ENCODE measurements around the gene IL11. TPM values are rescaled to one million over a fixed set of nuclear protein-coding genes. Genes with fewer than 3 reads are reported as not detected.
"Not testable (repeated sequence)": the region's sequence is repeated elsewhere in the genome, so short reads cannot be mapped to it uniquely, and the experiment has no call there.

IL11 gene
- total and polyA plus RNA-seq, 8 donors: 1.0 to 17.4 (median 1.3) TPM; not detected in 3

DNA sequence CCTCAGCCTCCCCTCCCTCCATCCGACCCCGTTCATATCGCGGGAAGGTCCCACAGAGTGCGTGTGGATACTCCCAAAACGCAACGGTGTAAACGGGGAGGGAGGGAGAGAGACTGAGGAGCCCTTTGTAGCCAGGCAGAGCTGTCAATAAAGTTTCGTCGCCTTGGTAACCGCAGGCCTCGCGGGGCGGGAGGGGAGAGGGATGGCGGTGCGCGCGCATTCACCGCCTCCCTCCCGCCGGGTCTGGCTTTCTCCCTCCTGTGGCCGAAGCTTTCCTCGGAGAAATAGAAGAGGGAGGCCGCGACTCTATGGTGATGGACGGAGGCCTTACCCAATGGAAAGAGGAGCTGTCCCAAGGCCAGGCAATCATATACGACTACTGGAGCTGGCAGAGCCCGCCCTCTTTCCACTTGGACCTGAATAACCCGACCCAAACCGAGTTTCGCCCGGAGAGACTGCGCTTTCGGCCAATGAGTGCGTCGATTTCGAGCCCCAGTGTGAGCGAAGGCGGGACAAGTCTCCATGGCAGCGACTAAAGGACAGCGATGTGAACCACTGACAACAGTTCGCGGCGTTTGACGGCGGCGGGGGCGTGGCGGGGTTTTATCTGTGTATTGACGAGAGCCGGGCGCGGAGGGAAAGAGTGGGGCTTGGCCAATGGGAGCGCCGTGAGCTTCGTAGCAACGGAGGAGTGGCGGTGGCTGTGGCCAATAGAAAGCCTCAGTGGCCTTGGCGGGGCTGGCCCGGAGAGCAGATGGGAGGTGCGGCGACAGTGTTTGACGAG lies 31.0 kb downstream of the IL11 start, which contains the start of gene KMT5C:
Gene KMT5C, plus strand, starts transcription at position 772 of the 784 bp plus-strand sequence. CDS start 2,061 bp downstream, outside the sequence.
- peak; percentile 100 for DNase-seq
- no peaks in the 10 kb centered on the region for H3K9me3 ChIP-seq
- peaks cover 12 to 26% (median 23%) of the 10 kb centered on the region in 4 donors for H3K36me3 ChIP-seq
- WGBS, 5 donors: 0 to 1% (median 0%) methylated on average over 25 to 63 of the region's 63 CpGs
- H3K4me1 ChIP-seq: peaks cover 17 to 36% (median 31%) of the 10 kb centered on the region in 4 donors
- H3K27ac ChIP-seq: peak within 1 kb of the TSS; percentile 83 to 97 (median 96)
- peaks cover 0 to 9% (median 0%) of the 10 kb centered on the region in 3 donors for H3K27me3 ChIP-seq
- intact Hi-C loops (cut with DNase I; ENCODE audit: low total_unique reads): no loop called here
- peak within 1 kb of the TSS; percentile 65 to 89 (median 78) for H3K4me3 ChIP-seq
- TF ChIP-seq, protein P1, sequence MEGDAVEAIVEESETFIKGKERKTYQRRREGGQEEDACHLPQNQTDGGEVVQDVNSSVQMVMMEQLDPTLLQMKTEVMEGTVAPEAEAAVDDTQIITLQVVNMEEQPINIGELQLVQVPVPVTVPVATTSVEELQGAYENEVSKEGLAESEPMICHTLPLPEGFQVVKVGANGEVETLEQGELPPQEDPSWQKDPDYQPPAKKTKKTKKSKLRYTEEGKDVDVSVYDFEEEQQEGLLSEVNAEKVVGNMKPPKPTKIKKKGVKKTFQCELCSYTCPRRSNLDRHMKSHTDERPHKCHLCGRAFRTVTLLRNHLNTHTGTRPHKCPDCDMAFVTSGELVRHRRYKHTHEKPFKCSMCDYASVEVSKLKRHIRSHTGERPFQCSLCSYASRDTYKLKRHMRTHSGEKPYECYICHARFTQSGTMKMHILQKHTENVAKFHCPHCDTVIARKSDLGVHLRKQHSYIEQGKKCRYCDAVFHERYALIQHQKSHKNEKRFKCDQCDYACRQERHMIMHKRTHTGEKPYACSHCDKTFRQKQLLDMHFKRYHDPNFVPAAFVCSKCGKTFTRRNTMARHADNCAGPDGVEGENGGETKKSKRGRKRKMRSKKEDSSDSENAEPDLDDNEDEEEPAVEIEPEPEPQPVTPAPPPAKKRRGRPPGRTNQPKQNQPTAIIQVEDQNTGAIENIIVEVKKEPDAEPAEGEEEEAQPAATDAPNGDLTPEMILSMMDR (IDR thresholded peaks at IDR 0.05): peak in 4 of 7 experiments; percentile 15 to 56 (median 36)
- no peak for TF ChIP-seq POLR2A (IDR thresholded peaks at IDR 0.05)
- TF ChIP-seq EP300 (IDR thresholded peaks at IDR 0.05): no peak
- TF ChIP-seq POLR2AphosphoS5 (IDR thresholded peaks at IDR 0.05): peak; percentile 11 to 99 (median 62)

GRCh38 chr19:55336101-55336500 lies 34.2 kb downstream of the IL11 start:
- Histone ChIP-seq H3K36me3 (no peaks in the 10 kb centered on the region), H3K4me1 (peaks cover 11 to 25% (median 22%) of the 10 kb centered on the region in 4 donors), H3K27ac (no peak overlapping the region), H3K4me3 (no peak overlapping the region), H3K9me3 (no peaks in the 10 kb centered on the region), H3K27me3 (peaks cover 0 to 26% (median 0%) of the 10 kb centered on the region in 3 donors)
- intact Hi-C loops (cut with DNase I; ENCODE audit: low total_unique reads): no loop called here
- DNase-seq: no peak
- TF ChIP-seq, protein P1 (IDR thresholded peaks at IDR 0.05): no peak
- TF ChIP-seq POLR2AphosphoS5 (IDR thresholded peaks at IDR 0.05) (no peak), EP300 (IDR thresholded peaks at IDR 0.05) (no peak), POLR2A (IDR thresholded peaks at IDR 0.05) (no peak)
- WGBS, 5 donors: 77 to 80% (median 79%) methylated on average over 7 of the region's 7 CpGs

DNA sequence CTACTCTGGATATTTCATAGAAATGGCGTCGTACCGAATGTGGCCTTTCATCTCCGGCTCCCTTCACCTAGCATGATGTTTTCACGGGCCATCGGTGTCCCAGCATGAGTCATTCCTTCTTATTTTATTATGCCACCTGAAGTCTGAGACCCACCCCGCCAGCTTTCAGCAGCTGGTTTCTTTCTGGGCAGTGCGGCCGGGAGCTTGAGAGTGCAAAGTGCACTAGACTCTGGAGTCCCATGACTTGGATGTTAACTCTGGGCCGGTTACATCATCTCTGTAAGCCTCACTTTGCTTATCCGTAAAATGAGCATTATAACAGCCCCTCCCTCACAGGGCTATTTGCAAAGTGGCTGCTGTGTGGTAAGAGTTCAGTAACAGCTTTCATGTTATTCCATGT lies 36.4 kb downstream of the IL11 start:
- WGBS, 5 donors: 54 to 68% (median 62%) methylated on average over 11 of the region's 11 CpGs
- Histone ChIP-seq H3K4me3 (no peak overlapping the region), H3K36me3 (no peaks in the 10 kb centered on the region), H3K27ac (no peak overlapping the region), H3K9me3 (no peaks in the 10 kb centered on the region), H3K27me3 (peaks cover 0 to 29% (median 0%) of the 10 kb centered on the region in 3 donors), H3K4me1 (peaks cover 0 to 8% (median 6%) of the 10 kb centered on the region in 4 donors)
- TF ChIP-seq, protein P1 (IDR thresholded peaks at IDR 0.05): no peak
- TF ChIP-seq POLR2A (IDR thresholded peaks at IDR 0.05) (no peak), POLR2AphosphoS5 (IDR thresholded peaks at IDR 0.05) (no peak), EP300 (IDR thresholded peaks at IDR 0.05) (no peak)
- peak; percentile 60 to 83 for DNase-seq
- intact Hi-C loops (cut with DNase I; ENCODE audit: low total_unique reads): no loop called here

DNA sequence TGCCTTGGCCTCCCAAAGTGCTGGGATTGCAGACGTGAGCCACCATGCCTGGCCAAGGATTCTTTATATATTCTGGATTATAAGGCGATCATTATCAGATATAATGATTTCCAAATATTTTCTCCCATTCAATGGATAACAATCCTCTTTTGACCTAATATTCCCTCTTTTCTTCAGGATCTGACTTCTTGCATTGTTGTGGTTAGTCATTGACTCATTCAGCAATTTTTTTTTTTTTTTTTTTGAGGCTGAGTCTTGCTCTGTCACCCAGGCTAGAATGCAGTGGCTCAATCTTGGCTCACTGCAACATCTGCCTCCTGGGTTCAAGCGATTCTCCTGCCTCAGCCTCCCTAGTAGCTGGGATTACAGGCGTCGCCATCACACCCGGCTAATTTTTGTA lies 40.5 kb downstream of the IL11 start:
- 82 to 90% (median 88%) methylated on average over 6 of the region's 6 CpGs for WGBS, 5 donors
- H3K27ac ChIP-seq; DNase-seq; H3K36me3 ChIP-seq; H3K9me3 ChIP-seq; H3K4me3 ChIP-seq; H3K4me1 ChIP-seq; intact Hi-C loops (cut with DNase I; ENCODE audit: low total_unique reads): not testable (repeated sequence)
- H3K27me3 ChIP-seq: peaks cover 0 to 25% (median 0%) of the 10 kb centered on the region in 3 donors

GRCh38 chr19:55328774-55329318 lies 41.4 kb downstream of the IL11 start:
- H3K4me3 ChIP-seq; H3K36me3 ChIP-seq; H3K9me3 ChIP-seq; intact Hi-C loops (cut with DNase I; ENCODE audit: low total_unique reads); H3K4me1 ChIP-seq; H3K27ac ChIP-seq: not testable (repeated sequence)
- peak in 1 of 2 donors; percentile 3 for DNase-seq
- H3K27me3 ChIP-seq: peaks cover 0 to 15% (median 0%) of the 10 kb centered on the region in 3 donors
- WGBS, 5 donors: 75 to 88% (median 79%) methylated on average over 4 of the region's 4 CpGs

Measured in stomach (tissue), 9 donors.